Measurements from ENCODE around the gene PSEN2.

PSEN2 gene

DNA sequence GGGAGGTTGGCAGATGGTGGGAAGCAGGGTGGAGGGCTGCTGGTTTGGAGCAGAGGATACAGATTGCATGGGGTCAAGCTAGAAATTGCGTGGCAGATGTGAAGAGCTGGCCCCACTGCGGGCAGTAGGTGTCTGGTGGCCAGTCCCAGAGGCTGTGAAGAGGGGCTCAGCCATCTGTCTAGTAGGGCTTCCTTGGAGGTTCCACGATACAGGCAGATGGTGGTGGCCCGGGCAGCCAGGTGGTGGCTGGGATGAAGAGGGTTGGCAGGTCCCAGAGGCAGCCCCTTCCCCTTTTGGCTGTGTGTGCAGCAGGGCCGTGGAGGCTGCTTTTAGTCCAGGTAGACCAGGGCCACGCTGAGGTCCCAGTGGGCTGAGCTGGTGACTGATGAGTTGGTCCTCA is 16.6 kb downstream of the PSEN2 start:
- DNase-seq, result no peak

DNA sequence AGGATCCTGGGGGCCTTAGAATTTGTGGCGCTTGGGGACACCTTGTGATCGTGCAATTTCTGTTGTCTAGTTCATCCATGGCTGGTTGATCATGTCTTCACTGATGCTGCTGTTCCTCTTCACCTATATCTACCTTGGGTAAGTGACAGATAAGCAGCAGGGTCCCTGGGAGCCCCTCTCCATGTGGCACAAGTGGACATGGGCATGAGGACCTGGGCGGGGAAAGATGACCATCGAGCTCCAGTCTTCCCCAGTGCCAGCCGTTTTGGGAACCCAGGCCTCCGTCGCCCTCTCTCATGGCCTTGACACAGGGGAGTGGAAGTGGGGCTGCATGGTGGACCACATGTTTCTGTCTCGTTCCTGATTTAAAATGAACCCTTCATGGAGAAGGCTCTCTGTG is 17.6 kb downstream of the PSEN2 start:
- no peak for DNase-seq

DNA sequence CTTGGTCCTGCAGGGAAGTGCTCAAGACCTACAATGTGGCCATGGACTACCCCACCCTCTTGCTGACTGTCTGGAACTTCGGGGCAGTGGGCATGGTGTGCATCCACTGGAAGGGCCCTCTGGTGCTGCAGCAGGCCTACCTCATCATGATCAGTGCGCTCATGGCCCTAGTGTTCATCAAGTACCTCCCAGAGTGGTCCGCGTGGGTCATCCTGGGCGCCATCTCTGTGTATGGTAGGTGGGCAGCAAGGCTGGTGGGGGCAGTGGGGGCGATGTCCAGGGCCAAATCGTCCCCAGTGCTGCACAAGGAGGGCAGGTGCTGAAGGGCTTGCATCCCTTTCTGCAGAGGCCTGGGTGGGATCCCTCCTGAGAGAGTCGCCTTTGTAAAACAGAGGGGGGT is 18.4 kb downstream of the PSEN2 start:
- DNase-seq, result no peak

DNA sequence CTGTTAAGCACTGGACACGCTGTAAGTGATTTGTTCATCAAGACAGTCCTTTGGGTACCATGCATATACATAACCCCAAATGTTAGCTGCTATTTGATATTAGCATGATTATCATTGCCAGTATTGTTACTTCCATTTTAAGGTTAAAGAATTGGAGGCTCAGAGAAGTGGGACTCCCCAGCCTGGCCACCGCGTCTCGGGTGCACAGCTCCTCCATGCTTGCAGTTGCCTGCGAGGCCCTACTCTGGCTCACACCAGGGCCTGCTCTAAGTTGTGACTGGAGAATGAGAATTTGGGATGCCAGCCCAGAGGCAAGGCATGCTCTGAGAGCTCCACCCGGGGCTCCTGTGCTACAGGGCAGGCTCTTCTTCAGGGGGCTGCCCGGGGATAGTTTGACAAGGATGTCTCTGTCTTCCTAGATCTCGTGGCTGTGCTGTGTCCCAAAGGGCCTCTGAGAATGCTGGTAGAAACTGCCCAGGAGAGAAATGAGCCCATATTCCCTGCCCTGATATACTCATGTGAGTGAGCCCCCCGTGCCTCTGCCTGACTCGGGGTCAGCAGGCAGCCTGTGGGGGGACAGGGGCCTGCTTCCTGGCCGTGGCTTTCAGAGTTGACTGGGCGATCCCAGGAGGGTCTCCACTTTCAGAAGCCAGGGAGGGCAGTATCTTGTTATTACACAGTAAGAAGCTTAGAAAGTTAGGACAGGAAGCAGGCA is 19.4 kb downstream of the PSEN2 start:
- DNase-seq, result no peak

DNA sequence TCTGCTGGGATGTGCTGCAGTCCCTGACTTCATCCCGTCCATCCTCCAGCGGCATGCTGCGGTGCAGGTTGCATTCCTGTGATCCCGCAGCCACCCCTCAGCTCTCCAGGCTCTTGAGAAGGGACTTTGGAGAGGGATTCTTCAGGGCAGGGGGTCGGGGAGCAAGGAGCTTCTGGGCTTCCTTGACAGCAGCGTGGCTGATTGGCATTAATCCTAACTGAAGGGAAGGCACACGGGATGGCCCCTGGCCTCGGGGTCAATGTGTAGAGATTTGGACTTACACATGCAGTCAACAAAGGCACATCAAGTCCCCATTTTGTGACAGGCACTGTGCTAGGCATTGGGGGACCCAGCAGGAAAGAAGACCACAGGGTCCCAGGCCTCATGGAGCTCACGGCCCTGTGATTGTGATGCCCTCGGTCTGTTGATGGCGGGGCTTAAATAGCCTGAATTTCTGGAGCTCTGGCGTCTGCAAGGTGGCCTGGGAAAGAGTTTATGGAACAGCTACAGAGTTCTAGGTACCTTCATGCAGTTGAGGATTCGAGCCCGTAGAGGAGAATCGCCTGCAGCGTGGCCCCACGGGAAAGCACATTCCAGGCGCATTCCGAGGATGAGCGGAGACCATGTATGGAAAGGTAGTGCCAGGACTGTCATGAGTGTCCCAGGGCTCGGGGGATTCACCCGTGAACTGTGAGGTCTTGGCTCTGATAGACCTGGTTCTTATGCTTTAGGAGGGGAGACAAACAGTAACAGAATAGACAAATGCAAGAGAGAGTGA is 20.1 kb downstream of the PSEN2 start:
- no peak for DNase-seq

DNA sequence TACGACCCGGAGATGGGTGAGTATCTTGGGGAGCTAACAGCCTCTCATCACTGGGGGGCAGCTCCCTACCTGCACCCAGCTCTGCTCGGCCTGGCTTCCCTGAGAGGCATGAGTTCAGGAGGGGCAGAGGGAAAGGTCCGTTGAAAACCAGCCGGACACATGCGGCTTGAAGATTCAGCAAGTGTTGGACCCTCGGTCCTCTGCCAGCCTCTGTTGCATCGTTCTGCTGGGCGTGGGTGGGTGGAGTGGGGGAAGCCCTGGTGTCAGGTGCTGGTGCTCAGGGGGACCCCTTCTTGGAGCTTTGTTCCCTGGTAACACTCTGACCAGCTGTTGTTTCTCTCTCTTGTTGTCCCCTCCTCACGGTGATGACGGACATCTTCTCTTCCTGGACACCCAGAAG is 20.9 kb downstream of the PSEN2 start:
- DNase-seq, result no peak

DNA sequence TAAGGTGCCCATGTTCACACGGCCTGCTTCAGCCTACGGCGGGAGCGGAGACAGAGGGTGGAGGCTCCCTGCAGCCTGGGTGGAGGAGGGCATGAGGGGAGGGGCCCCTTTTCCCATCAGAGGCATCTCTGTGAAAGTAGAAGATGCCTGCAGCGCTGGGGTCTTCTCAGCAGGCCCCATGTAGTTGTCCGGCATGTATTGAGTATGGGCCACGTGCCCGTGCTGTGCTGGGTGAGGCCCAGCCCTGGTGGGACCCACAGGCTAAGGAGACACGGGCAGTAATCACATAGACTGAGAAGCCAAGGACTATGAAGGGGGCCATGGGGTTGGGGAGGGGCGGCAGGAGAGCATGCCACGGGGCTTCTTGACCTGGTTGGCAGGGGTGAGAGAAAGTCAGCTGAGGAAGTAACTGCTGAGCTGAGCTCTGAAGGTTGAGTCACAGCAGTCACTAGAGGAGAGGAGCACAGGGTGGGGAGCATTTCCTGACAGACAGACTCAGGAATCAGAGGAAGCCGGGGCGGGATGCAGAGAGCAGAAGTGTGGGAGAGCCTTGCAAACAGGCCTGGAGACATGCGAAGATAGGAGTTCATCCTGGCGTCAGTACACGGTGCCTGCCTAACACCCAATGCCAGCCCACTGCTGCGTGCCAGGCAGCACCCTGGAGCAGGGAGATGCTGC is 21.6 kb downstream of the PSEN2 start:
- DNase-seq, result no peak

DNA sequence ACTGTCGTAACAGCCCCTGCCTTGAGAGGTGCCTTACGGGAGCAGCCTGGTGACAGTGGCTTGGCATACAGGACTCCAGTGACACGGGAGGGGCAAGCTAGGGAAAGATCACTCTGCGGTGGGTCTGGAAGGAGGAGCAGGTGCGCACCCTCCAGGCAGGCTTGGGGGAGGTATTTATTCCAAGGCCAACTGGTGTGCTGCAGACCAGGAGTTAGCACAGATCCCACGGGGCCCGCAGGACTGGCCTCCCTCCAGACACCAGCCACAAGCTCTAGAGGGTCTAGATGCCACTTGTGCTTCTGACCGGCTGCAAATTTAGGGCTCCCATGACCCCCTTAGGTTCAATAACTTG is 22.1 kb downstream of the PSEN2 start:
- DNase-seq, result no peak

DNA sequence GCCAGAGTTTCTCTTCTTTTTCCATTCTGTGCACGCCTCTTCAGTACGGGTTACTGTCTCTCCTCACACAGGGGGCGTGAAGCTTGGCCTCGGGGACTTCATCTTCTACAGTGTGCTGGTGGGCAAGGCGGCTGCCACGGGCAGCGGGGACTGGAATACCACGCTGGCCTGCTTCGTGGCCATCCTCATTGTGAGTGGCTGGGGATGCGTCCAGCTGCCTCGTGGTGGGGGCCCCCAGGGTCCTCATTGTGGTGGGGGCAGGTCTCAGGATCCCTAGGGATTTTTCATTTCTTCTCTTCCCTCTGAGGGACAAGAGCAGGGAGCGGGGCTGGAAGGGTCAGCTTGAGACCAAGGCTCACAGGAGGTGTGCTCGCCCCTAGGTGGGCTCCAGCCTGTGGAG is 23.5 kb downstream of the PSEN2 start:
- no peak for DNase-seq

DNA sequence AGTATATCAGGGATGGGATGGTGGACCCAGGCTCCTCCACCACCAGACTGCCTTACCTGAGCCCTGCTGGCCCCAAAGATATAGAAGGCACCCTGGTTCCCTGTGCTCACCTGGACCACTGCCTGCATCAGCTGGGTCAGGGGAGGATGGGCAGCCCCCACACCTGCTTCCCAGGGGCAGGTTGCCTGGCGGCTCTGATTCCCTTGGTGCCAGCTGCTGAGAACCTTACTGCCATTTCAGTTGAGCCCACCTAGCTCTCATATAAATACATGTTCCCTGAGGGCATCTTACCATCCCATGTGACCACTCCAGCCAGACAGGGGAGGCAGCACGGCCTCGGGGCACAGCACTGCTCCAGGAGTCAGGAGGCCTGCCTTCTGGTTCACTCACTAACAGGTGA is 24.4 kb downstream of the PSEN2 start:
- no peak for DNase-seq

DNA sequence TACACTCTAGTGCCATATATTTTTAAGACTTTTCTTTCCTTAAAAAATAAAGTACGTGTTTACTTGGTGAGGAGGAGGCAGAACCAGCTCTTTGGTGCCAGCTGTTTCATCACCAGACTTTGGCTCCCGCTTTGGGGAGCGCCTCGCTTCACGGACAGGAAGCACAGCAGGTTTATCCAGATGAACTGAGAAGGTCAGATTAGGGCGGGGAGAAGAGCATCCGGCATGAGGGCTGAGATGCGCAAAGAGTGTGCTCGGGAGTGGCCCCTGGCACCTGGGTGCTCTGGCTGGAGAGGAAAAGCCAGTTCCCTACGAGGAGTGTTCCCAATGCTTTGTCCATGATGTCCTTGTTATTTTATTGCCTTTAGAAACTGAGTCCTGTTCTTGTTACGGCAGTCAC is 25.2 kb downstream of the PSEN2 start:
- no peak for DNase-seq

DNA sequence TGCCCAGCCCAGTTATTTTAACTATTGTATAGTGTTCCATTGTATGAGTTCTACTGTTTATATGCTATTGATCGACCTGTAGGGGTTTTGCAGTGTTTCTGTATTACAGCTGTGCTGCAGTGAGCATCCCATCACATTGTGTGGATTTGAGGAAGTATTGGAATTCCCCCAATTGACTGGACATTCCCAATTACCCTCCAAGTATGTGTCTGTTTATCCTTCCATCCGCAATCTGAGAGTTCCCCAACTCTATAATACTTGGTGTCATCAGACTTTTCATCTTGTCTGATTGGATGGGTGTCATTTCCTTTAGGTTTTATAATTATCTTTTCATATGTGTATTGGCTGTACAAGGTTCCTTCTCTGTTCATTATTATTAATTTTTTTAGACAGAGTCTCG is 27.8 kb downstream of the PSEN2 start:
- no peak for DNase-seq

DNA sequence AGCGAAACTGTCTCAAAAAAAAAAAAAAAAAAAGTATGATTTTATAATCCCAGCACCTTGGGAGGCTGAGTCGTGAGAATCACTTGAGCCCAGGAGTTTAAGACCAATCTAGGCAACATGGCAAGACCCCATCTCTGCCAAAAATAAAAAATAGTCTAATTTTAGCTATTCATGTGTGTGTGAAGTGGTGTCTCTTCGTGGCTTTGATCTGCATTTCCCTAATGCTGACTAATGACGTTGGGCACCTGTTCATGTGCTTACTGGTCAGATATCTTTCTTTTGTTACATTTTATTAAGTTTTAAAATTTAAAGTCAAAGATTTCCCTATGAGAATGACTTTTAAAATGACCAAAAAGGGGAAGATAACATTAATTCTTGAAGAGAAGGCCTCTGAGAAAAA is 31.0 kb downstream of the PSEN2 start:
- DNase-seq, result no peak

DNA sequence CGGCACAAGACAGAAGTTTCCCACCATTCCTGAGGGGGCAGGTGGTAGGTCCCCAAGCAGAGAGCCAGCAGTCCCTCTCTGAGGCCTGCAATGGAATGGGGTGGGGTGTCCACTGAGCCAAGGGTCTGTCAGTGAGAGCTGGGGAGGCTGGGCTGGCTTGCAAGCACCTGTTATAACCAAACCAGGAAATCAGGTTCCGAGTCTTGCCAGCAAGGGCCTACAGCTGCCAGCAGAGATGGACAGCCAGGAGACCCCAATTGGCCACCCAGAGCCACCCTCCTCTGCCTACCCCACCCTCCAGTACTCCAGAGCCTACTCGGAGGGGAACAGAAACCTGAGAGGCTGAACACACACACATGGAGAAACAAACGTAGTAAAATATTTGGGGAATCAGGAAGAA is 32.2 kb downstream of the PSEN2 start:
- DNase-seq, result no peak

DNA sequence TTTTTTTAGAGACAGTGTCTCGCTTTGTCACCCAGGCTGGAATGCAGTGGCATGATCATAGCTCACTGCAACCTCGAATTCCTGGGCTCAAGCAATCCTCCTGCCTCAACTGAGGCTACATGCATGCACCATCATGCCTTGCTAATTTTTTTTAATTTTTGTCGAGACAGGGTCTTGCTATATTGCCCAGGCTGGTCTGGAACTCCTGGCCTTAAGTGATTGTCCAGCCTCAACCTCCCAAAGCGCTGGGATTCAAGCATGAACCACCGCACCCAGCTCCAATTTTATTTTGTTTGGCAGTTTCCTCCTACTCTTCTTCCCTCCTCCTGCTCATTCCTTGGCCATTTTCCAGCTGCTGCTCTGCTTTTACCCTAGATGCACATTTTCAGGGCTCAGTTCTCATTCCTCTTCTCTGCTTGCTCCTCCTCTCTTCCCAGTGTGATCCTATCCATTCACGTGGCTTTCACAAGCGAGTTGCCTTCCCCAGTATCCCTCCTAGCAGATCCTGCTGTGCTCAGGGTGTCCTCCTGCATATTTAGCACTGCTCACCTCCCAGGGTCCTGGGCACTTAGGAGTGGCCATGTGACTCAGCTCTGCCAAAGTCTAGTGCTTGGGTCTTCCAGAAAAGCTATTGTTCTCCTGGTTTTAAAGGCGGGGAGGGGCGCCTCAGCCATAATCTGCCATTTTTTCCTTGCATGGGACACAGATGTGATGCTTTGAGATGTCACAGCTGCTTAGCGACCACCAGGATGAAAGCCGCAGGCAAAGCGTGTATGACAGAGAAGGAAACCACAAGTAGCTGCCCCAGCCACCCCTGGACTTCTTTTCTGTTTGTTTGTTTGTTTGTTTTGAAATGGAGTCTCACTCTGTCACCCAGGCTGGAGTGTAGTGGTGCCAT is 33.7 kb downstream of the PSEN2 start:
- DNase-seq, result no peak

DNA sequence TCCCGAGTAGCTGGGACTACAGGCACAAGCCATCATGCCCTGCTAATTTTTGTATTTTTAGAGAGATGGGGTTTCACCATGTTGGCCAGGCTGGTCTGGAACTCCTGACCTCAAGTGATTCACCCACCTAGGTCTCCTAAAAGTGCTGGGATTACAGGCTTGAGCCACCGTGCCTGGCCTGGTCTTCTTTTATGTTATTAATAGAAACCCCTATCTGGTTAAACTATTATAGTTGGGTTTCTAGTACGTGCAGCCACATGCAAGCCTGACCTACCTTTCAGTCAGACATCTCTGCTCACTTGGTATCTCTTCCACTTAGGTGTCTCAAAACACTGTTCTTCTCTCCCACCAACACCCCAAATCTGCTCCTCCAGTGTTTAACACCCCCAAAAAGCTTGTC is 34.4 kb downstream of the PSEN2 start:
- DNase-seq, result no peak

DNA sequence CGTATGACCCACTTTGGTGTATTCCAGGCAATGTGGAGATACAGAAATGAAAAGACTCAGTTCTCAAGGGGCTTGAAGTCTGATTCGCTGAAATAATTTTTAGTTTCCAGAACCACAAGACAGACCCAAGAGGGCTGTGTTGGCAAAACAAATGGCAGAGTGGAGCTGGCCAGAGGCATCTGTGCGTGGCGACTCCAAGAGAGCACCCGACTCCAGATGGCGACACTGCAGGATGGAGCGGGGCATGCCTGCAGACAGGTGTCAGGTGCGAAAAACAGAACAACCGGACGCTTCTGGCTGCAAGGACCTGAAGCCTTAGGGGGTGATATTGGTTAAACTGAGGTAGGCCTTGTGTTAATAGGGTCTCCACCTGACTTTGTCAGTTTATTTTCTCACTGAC is 38.0 kb downstream of the PSEN2 start:
- no peak for DNase-seq

DNA sequence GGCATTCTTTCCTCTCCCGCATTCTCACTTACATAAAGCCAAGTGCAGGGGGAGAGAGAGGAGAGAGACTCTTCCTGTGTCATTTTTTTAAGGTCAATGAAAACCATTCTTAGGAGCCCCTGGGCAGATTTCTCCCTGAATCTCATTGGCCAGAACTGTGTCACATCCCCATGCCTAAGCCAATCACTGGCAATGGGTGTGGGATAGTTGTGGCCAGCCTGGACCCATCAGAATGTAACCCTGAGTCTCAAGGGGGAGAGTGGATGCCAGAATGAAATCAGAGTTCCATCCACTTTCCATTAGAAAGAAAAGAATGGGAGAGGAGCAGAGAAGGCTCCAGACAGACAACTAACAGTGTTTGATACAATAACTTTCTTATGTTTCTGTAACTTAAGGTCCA is 38.5 kb downstream of the PSEN2 start:
- DNase-seq, result no peak

DNA sequence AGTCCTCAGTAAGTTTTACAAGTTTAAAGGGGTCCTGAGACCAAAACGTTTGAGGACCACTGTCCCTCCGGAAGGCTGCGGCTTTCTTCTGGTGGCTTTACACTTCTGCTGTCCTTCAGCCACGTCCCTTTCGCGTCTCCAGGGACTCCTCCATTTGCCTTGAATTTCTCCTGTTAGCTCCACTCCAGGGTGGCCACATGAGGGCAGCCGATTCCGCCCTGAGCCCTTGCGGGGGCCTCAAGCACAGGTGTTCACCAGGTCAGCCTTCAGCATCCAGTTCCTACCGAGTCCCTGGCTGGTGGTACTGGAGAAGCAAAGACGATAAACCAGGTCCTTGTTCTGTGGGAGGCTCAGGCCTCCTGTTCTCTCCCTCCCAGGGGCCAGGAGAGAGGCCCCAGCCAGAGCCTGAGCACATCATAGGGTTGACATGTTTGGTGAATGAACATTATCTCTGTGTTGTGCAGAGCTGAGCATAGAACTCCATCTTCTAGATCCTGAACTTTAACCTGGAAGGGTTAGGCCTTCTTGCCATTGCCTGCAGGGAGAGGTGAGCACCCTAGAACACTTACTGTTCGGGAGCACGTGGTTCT is 42.3 kb downstream of the PSEN2 start:
- peak; percentile 58 for DNase-seq

DNA sequence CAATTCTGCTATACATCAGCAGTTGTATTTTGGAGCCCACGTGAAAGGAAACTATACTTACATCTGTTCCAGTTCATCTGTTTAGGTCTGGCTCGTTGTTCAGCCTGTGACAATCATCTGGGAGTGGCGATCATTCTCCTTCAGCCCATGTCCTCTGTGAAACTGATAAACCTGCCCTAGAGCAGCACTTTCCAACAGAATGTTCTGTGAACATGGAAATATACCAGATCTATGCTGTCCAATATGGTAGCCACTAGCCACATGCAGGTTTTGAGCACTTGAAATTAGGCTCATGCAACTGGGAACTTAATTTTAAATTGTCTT is 45.2 kb downstream of the PSEN2 start:
- no peak for DNase-seq

DNA sequence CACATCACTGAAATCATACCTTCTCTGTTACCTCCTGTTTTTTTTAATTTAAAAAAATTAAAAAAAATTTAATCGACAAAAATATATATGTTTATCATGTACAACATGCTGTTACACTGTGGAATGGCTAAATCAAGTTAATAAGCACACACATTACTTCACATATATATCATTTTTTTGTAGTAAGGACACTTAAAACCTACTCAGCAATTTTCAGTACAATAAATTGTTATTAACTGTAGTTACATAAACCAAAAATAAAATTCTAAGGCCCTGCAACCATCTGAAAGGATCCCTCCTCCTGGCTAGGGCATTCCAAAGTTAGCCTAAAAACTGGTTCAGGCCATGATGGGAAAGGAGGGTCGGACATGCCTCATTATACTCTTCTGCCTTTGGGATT is 46.1 kb downstream of the PSEN2 start:
- DNase-seq, result no peak

DNA sequence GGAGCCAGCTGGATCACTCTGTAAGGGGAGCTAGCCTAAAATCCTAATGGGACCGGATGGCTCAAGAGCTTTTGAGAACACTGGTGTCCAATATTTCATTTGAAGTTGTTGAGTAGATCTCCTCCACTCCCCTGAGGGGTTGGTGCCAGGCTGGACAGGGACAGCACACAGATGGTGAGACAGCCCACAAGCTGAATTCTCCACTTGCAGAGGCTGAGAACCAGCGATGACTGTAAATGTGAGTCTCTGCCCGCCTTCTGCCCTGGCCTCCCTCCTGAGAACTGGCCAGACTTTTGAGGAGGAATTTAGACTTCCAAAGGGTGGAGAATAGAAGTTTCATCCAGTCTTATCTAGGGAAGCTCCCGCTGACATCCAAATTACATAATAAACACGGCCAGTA is 49.2 kb downstream of the PSEN2 start:
- DNase-seq, result no peak

DNA sequence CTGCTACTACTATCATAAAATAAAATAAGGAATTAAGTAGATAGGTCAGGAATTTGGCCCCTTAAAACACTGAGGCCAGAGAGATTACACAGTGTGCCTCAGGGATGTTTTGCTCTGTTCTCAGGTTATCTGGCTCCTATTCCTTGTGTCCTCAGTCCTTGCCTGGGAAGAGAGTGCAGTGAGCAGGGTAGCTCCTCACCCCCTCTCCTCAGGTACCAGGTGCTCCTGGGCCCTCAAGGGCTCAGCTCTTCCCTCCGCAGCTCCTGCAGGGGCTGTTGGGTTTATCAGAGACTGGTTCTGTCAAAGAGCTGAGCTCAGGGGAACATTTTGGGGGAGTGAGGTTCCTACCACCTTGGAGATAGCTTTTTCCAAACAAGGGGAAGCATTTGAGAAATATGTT is 49.6 kb downstream of the PSEN2 start:
- DNase-seq, result no peak

Data from activated CD4-positive, alpha-beta T cell treated with anti-CD3 and anti-CD28 coated beads, Interleukin-2, amount 50 U/mL, for 16 hours (primary cell).